ENCODE data around the gene RELN. TPM values are rescaled to one million over a fixed set of nuclear protein-coding genes. Genes with fewer than 3 reads are reported as not detected.

Gene RELN
- total and polyA plus RNA-seq, 9 of the 15 experiments (the other 6 are each of a cell fraction or from before 2014, with no cell fraction given) = 12.9 to 43.2 (median 18.1) TPM

DNA sequence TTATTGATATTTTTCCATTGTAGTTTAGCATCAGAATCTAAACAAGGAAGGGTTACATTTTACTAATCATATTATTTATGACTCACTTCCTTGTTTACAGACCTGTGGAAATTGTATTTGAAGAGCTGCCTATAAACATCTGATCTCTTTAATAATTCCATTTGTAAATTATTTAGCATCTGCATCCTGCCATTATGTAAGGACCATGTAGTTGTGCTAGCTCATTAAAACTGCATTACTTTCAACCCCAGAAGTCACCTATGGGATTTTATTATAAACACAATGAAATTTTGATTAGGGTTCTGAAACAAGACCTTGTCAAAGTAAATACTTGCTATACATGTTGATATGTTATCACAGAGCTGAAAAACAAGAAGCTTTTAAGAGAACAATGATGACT lies 396.6 kb downstream of the RELN start (continued):
- TF ChIP-seq, protein P1, sequence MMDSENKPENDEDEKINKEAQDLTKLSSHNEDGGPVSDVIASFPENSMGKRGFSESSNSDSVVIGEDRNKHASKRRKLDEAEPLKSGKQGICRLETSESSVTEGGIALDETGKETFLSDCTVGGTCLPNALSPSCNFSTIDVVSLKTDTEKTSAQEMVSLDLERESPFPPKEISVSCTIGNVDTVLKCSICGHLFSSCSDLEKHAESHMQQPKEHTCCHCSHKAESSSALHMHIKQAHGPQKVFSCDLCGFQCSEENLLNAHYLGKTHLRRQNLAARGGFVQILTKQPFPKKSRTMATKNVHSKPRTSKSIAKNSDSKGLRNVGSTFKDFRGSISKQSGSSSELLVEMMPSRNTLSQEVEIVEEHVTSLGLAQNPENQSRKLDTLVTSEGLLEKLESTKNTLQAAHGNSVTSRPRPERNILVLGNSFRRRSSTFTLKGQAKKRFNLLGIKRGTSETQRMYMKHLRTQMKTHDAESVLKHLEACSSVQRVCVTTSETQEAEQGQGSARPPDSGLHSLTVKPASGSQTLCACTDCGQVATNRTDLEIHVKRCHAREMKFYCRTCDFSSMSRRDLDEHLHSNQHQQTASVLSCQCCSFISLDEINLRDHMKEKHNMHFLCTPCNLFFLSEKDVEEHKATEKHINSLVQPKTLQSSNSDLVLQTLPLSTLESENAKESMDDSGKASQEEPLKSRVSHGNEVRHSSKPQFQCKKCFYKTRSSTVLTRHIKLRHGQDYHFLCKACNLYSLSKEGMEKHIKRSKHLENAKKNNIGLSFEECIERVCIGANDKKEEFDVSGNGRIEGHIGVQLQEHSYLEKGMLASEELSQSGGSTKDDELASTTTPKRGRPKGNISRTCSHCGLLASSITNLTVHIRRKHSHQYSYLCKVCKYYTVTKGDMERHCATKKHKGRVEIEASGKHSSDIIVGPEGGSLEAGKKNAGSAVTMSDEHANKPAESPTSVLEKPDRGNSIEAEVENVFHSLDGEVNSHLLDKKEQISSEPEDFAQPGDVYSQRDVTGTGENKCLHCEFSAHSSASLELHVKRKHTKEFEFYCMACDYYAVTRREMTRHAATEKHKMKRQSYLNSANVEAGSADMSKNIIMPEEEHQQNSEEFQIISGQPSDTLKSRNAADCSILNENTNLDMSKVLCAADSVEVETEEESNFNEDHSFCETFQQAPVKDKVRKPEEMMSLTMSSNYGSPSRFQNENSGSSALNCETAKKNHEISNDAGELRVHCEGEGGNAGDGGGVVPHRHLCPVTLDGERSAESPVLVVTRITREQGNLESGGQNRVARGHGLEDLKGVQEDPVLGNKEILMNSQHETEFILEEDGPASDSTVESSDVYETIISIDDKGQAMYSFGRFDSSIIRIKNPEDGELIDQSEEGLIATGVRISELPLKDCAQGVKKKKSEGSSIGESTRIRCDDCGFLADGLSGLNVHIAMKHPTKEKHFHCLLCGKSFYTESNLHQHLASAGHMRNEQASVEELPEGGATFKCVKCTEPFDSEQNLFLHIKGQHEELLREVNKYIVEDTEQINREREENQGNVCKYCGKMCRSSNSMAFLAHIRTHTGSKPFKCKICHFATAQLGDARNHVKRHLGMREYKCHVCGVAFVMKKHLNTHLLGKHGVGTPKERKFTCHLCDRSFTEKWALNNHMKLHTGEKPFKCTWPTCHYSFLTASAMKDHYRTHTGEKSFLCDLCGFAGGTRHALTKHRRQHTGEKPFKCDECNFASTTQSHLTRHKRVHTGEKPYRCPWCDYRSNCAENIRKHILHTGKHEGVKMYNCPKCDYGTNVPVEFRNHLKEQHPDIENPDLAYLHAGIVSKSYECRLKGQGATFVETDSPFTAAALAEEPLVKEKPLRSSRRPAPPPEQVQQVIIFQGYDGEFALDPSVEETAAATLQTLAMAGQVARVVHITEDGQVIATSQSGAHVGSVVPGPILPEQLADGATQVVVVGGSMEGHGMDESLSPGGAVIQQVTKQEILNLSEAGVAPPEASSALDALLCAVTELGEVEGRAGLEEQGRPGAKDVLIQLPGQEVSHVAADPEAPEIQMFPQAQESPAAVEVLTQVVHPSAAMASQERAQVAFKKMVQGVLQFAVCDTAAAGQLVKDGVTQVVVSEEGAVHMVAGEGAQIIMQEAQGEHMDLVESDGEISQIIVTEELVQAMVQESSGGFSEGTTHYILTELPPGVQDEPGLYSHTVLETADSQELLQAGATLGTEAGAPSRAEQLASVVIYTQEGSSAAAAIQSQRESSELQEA (IDR thresholded peaks at IDR 0.05; ENCODE audit: low read depth) = no peak
- TF ChIP-seq ZNF282 (CRISPR knock-in tag; IDR thresholded peaks at IDR 0.05) = no peak
- no peak for TF ChIP-seq PRPF4 (IDR thresholded peaks at IDR 0.05; ENCODE audit: insufficient read depth, low read depth, low read length, poor library complexity, severe bottlenecking)
- no peak for TF ChIP-seq ZNF785 (CRISPR knock-in tag; IDR thresholded peaks at IDR 0.05)
- TF ChIP-seq, protein P2, sequence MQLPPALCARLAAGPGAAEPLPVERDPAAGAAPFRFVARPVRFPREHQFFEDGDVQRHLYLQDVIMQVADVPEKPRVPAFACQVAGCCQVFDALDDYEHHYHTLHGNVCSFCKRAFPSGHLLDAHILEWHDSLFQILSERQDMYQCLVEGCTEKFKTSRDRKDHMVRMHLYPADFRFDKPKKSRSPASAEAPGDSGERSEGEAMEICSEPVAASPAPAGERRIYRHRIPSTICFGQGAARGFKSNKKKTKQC (CRISPR knock-in tag; IDR thresholded peaks at IDR 0.05) = no peak
- TF ChIP-seq NFIC (IDR thresholded peaks at IDR 0.05) = no peak
